ENCODE measurements around the gene SNAPC4.

- TF ChIP-seq YY1 (IDR thresholded peaks at IDR 0.05; ENCODE audit: low read depth), result no peak
- no peak for TF ChIP-seq EP300 (IDR thresholded peaks at IDR 0.05; ENCODE audit: borderline replicate concordance)
- TF ChIP-seq, protein P1, sequence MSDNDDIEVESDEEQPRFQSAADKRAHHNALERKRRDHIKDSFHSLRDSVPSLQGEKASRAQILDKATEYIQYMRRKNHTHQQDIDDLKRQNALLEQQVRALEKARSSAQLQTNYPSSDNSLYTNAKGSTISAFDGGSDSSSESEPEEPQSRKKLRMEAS (IDR thresholded peaks at IDR 0.05), result no peak
- TF ChIP-seq RAD21 (IDR thresholded peaks at IDR 0.05; ENCODE audit: low read depth), result no peak
- no peak for TF ChIP-seq EGR1 (IDR thresholded peaks at IDR 0.05)
- no peak for TF ChIP-seq CEBPB (IDR thresholded peaks at IDR 0.05)
These were observed 38.1 kb downstream of the SNAPC4 start for GRCh38 chr9:136361754-136362449.
